ENCODE data around the gene TMEM238.

Gene TMEM238

DNA sequence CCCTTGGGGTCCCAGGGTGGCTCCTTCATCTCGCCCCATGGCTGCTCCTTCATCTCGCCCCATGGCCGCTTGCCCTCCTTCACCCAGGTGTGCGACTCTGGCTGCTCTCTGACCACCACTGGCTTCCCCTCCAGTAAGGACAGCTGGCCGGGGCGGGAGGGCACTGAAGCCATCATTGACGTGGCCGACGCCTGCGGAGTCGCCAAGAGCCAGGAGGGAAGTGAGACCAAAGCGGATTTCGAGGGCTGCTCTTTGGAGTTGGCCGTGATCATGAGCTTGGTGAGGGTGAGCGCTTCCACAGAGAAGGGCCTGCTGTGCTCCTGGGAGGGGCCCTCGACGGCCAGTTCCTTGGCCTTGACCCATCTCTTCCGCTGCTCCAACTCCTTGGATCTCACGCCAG is 25.6 kb downstream of the TMEM238 start:
- no peak for DNase-seq (ENCODE audit: low spot score)

DNA sequence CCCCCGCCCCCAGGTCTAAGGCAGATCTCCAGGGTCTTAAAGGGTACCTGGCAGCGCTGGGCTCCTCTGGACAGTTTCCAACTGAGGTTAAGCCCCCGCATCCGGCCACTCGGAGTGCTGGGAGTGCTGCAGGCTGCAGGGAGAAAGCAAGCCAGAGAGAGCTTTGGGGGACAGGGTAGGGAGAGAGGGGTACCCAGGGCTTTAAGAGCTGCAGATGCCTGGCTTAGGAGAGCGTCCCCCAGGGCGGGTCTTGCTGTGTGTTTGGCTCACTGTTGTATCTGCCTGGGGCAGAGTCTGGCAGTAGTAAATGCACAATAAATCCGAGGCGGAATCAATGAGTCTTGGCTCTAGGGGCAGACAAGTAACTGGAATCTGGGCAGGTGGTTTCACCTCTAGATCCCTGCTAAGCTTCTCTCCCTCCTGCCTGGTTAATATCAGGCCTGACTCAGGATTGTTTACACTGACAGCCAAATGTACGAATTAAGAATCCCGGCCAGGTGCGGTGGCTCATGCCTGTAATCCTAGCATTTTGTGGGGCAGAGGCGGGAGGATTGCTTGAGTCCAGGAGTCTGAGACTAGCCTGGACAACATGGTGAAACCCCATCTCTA is 28.8 kb downstream of the TMEM238 start:
- DNase-seq (ENCODE audit: low spot score): no peak

DNA sequence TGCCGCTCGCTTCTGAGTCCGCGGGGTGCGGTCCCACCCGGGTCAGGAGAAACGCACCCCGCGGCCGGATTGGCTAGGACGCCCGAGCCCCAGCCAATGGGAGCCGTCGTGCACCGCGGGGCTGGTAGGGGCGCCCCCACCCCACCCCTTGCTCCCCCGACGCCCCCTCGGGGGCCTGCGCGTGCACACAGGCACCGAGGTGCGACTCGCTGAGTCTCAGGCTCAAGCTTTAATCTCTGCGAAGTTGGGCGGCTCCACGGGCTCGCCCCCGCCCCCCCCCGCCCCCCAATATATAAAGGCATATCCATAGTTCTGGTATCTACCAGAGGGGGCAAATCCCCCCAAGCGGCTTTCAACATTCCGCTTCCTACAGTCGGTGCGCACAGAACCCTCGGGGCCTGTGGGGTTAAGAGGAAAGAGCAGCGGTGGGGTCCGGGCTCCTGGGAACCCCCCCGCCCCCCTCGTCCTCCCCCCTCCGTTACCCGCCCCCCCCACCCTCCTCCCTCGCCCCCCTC is 29.3 kb downstream of the TMEM238 start, which contains the start of gene COX6B2:
Gene COX6B2 (minus strand): TSS at position 22 of the 515 bp plus-strand sequence. CDS start 198 bp downstream, outside the sequence.
- DNase-seq (ENCODE audit: low spot score): no peak

DNA sequence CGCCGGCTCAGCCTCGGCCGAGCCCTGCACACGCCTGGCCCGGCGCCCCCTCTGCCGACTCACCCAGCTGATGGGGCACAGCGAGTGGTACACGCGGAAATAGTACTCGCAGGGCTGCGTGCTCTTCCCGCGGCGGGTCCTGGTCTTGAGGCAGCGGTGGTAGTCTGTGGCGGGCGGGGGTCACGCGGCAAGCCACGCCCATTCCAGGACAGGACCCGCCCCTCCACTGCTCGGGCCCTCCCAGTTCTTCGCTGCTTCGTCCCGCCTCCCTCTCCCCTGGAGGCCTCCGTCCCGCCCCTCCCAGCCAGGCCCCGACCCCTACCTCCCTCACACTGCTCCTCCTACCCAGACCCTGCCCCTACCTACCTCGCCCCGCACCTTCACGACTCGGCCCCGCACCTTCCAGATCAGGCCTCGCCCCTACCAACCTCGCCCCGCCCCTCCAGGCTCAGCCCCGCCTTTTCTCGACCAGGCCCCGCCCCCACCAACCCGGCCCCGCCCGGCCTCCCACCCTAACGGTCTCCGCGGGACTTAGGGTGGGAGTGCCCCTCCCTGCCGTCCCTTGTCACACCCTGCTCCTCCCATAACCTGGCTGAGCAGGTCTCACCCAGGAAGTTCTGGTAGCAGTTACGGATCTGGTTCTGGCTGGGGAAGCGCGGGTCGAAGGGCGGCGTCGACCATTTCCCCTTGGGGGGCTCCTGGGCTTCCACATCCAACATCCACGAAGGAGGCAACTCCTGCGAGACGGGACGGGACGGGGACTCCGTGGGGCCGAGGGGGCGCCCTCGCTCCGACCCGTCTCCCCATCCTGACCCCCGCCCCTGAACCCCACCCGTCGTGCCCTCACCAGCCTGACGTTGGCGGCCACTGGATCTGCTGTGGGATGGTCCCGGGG is 30.0 kb downstream of the TMEM238 start:
- peak; percentile 52 for DNase-seq (ENCODE audit: low spot score)

DNA sequence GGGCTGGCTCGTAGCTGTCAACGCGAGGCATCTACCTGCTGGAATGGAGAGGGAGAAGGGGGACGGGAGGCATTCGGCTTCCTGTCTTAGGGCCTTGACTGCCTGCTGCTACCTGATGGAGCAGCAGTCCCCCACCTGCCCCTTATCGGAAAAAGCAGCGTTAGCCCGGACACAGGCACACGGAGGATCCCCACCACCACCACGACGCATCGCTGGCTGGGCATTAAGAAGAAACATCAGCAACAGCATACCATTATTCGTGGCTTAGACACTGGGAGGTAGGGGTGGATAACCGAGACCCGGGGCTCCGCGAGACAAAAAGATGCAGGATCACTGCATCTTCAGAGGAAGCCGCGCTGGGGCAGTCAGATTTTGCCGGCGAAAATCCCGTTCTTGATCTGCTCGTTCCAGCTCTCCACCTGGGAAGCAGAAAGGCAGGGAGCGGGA is 30.7 kb downstream of the TMEM238 start:
- DNase-seq (ENCODE audit: low spot score): no peak

DNA sequence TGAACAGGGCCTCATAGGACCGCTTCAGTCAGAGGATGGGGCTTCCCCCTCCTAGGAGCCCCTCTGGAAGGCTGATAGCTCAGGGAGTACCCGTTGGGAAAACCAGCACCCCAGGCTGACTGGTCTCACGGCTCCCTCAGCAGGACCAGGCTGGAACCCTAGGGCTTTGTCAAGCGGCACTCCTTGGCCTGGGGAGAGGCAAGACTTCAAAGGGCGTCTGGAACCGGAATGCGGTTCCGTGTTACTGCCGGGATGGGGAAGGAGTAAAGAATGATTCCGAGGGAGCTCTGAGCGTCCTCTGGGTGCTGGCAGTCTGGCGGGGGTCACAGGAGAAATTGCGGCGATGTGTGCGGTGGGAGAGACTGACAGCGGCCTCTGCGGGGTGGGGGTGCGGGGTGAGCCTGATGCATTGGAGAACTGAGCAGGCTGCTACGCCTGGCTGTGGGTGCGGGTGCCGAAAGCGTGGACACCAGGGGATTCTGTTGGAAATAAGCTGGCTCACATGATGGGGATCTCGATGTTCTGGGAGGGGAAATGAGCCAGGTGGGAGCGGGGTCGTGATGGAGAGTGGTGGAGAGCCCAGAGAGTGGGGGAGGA is 31.4 kb downstream of the TMEM238 start:
- DNase-seq (ENCODE audit: low spot score): no peak

DNA sequence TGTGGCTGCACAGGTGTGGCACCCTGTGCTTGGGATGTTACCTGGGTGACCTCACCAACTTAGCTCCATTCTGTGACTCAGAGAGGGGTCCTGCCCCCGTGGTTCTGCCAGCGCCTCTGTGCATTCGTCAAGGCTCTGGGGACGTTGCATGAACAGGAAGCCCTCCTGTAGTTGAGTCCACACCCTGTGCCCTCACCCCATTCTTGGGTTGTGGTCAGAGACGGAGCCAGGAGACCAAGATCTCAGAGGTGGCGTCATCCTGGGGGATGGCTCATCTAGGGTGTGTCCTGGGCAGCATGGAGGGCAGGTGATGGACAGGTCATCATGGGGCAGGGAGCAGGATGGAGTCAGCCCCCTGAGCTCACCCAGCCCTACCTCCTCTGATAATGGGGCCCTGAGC is 32.1 kb downstream of the TMEM238 start:
- no peak for DNase-seq (ENCODE audit: low spot score)

DNA sequence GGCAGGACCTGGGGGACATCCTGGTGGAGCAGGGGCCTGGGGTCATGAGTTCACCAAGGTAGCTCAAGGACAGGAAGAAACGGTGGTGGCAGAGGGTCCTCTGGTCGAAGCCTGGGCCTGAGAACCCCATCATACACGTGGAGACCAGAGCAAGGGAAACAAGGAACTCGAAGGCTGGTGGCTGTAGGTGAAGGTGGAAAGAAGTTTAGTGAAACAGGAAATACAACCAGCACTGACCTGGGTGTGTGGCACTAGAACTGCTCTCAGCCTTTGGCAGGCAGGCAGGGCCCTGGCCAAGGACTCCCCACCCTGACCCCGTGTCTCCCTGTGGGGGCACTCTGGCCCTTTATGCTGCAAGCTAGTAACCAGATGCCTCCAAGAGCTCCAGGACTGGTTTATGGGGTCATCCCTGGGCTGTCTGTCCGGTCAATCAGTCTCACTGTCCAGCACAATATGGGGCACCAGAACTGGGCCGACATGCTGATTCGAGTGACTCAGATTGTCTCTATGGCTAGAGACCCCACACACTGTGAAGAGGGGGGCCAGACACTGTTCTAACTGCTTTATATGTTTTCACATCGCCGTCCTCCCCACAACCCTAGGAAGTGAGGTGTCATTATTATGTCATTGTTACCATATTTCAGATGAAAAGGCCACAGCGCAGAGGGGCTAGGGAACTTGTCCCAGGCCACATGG is 33.3 kb downstream of the TMEM238 start:
- DNase-seq (ENCODE audit: low spot score): no peak

DNA sequence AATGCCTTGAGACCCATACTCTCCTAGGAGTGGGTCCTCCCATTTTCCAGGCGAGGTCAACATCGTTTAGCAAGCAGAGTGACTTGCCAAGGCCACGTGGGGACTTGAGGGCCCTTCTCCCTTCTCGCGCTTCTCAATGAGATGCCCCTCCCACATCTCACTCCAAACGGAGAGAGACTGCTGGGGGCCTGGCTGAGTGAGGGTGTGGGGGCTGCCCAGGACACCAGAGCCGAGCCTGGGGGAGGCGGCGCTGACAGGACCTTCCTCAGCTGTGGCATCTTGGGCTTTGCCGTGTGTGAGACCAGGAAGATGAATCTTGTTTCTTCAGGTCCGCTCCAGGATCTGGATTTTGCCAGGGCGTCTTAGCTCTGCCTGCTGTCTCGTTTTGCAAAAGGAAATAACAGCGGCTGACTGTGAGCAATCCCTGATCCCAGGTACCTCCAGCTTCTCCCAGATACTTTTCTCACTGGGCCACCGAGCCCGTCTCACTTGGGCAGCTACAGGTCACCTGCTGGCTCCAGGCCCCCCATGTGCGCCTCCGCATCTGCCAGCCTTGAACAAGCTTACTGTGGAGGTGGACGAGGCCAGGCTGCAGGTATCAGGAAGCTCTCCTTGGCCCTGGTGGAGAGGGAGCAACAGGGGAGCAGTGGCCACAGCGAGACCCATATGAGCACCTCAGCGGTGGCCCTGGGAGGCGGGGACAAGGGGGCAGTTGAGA is 35.6 kb downstream of the TMEM238 start:
- no peak for DNase-seq (ENCODE audit: low spot score)

DNA sequence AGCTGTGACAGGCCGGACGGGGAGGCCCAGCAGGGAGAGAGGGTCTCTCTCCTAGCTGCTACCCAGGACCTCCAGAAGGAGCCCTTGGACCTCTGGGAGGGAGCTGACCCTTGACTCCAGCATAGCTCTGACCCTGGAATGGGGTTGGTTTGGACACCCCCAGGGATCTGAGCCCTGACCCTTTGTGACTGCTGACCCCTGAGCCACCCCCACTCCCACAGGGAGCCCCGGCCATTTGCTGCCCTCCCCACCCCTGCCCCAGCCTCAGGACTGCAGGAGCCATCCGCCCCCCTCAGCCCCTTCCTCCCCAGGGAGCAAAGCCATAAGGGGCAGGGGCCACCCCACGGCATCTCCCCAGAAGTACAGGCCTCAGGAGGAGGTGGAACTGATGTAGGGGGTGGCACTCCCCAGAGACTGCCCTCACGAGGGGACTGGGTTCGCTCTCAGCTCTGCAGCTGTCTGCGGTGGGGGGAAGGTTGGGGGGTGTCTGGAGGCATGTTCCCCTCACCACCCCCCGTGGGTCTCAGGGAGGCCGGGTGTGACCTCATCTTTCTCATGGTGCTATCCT is 36.6 kb downstream of the TMEM238 start:
- DNase-seq (ENCODE audit: low spot score): no peak

DNA sequence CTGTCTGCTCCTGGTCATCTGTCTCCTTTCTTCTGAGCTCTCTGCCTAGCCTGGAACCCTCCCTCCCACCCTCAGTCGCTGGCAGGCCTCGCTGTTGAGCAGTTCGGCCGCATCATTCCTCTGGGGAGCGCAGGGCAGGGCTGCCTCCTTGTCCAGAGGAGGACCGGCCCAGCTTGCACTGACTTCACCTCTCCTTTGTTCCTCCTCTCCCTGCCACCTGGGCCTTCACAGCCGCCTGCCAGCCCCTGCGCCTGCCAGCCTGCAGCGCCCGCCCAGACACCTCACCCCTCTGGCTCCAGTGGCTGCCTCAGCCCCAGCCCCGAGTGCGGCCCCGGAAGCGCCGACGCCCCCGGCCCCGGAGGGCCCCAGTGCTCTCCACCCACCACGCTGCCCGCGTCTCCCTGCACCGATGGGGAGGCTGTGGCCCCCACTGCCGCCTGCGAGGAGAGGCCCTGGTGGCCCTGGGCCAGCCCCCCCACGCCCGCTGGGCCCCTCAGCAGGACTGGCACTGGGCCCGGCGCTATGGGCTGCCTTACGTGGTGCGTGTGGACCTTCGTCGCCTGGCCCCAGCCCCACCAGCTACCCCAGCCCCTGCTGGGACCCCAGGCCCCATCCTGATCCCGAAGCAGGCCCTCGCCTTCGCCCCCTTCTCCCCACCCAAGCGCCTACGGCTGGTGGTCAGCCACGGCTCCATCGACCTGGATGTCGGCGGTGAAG is 37.2 kb downstream of the TMEM238 start:
- DNase-seq (ENCODE audit: low spot score): no peak

DNA sequence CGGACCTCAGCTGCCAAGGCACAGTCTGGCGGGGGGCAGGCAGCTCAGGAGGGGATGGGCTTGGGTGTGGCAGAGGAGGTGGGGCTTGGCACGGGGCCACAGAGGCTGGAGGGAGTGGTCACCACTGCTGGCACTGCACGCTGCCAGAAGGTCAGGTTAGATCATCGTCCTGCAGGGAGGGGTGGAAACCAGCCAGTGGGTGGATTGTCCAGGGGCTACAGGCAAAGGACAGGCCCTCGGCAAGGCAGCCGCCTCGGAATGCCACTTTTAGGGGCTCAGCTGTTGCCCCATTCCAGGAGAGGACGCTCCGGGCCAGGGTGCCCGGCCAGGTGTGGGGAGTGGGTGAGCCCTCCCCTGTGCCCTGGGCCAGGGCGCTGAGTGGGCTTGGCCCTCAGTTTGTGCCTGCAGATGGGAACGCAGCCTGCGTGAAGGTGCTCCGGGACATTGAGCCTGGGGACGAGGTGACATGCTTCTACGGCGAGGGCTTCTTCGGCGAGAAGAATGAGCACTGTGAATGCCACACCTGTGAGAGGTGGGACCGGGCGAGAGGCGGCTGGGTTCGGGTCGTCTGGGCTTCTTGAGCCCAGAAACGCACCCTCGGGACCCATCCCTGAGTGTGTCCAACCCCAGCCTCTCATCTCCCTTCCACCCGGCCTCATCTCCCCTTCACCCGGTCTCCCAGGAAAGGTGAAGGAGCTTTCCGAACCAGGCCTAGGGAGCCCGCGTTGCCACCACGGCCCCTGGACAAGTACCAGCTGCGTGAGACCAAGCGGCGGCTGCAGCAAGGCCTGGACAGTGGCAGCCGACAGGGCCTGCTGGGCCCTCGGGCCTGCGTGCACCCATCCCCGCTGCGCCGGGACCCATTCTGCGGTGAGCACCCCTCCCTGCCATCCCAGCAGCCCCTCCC is 38.0 kb downstream of the TMEM238 start:
- DNase-seq (ENCODE audit: low spot score): peak; percentile 70

DNA sequence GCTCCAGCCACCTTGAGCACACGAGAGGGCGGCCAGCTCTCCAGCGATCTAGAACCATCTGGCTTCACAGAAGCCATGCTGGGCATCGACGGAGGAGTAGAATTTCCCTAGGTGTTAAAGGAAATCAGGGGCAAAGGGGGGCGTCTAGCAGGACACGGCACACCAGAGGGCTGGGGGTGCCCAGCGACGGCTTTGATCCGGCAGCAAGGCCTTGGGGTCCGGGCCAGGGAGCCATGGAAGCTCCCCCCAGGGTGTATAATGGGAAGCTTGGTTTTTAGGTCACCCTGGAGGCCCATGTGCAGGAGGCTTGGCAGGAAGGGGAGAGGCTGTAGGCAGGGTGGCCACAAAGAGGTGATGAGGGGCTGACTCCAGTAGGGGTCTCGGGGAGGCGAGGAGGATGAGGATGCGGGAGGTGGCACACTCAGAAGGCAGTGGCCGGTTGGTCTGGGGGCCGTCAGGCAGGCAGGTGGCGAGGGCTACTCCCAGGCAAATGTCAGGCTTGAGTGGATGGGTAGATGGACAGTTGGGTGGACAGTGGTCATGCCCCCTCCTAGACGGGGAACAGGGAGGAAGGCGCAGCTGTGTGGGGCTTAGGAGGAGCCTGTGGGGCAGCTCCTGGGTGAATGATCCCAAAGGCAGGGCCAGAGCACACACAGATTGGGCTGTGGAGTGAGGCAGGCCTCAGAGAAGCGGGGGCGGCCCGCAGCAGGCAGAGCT is 38.8 kb downstream of the TMEM238 start:
- DNase-seq (ENCODE audit: low spot score): no peak

DNA sequence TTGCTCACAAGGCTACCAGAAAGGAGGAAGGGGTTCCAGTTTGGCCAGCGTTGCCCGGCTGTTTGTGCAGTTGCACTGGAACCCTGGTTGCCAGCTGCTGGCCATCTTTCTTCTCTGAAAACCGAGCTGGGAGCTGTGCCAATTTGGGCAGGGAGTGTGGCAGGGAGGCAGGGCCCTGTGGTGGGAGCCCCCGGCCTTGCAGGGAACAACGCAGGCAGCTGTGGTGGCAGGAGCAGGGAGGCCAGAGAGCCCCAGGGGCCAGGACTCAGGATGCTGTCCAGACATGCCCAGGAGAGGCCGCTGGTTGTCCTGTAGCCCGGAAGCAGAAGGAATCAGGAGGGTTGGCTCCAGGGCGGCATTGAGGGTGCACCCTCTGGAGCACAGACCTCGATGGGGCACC is 39.6 kb downstream of the TMEM238 start:
- DNase-seq (ENCODE audit: low spot score): peak; percentile 26

DNA sequence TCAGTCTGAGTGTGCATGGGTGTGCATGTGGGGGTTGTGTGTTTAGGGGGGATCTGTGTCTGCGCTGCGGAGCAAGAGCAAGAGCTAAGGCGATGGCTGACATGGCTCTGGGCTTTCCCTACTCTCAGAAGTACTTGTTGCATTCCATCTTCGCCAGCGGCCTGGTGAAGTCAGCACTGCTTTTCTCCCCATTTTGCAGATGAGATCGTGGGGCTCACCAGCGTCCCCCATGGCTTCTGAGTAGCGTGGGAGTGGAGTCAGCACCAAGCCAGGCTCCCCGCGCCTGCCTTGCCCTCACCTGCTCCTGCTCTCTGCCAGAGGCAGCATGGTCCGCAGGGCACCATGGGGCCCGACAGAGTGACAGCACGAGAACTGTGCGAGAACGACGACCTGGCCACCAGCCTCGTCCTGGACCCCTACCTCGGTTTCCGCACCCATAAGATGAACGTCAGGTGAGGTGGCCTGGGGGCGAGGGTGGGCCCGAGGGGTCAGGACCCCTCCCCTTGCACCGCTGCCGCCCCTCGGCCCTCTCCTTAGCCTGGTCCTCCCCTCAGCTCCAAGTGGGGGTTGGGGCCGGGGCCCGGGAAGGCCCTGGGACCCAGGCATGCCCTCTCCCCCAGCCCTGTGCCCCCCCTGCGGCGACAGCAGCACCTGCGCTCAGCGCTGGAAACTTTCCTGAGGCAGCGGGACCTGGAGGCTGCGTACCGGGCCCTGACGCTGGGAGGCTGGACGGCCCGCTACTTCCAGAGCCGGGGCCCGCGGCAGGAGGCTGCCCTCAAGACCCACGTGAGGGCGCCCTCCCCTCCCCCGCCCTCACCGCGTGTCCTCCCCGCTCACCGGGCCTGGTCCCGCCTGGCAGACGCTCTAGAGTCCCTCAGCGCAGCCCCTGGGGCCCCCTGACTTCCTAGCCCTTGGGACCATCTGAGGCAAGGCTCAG is 42.2 kb downstream of the TMEM238 start:
- no peak for DNase-seq (ENCODE audit: low spot score)

DNA sequence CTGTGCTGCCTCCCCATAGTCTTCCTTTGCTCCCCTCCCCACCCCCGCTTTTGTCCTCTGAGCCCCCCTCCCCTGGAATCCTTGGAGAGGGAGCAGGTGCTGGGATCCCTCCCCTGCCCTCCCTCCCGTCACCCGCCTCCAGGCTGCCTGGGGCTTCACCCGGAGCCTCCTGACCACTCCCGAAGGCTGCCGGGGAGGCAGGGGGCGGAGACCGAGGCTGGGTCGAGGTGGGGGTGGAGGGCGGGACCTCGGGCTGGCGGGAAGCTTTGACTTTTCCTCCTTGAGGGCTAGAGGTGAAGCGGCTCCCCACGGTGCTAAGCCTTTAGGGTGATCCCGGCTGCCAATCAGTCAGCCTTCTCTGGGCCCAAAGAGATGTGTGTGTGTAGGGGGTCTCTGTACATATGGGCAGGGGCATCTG is 42.9 kb downstream of the TMEM238 start:
- peak; percentile 71 for DNase-seq (ENCODE audit: low spot score)

DNA sequence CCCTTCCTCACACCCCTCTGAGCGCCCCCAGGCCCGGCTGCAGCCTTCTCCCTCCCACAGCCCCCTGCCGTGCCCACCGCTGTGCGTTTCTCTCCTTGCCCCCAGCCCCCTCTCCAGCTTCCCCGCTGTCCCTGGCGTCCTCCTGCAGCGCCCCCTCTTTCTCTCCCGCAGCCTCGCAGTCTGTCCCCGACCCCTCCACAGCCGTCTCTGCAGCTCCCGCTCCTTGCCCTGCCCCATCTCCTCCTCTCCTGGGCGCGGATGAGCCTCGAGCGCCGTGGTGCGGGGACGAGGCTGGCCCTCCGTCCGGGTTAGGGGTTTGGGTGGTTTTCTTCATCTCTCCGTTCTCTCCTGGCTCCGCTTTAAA is 43.3 kb downstream of the TMEM238 start:
- DNase-seq (ENCODE audit: low spot score): peak; percentile 21
